NCI-H128 (cell line): ENCODE results near the gene TTC24.
"Not testable (repeated sequence)": the region's sequence is repeated elsewhere in the genome, so short reads cannot be mapped to it uniquely, and the experiment has no call there.

ENCODE experiments used
- DNase-seq: peaks from one replicate; lab custom pipeline; 2025; ENCODE audit not compliant: unreplicated experiment; lab: John Stamatoyannopoulos, UW

Gene TTC24

GRCh38 chr1:156579472-156579871 lies at the start of gene TTC24:
TTC24 (plus strand) TSS chr1:156579723; CDS start chr1:156581365, 1,642 bp downstream.
- no peak for DNase-seq

GRCh38 chr1:156530006-156530405 lies 49.5 kb upstream of the TTC24 start:
- DNase-seq, result no peak

GRCh38 chr1:156532374-156532773 lies 47.1 kb upstream of the TTC24 start:
- no peak for DNase-seq

GRCh38 chr1:156533568-156534220 lies 45.8 kb upstream of the TTC24 start:
- no peak for DNase-seq

GRCh38 chr1:156534424-156535060 lies 45.0 kb upstream of the TTC24 start:
- no peak for DNase-seq

- DNase-seq, result no peak
Observed at GRCh38 chr1:156537027-156537426, 42.5 kb upstream of the TTC24 start.

- no peak for DNase-seq
Observed at GRCh38 chr1:156538711-156539440, 40.6 kb upstream of the TTC24 start.

- DNase-seq, result no peak
Observed at GRCh38 chr1:156539818-156540355, 39.6 kb upstream of the TTC24 start.

- DNase-seq, result no peak
Observed at GRCh38 chr1:156540955-156541354, 38.6 kb upstream of the TTC24 start.

GRCh38 chr1:156543066-156543465 lies 36.5 kb upstream of the TTC24 start:
- DNase-seq, result no peak

- no peak for DNase-seq
Observed at GRCh38 chr1:156544592-156545102, 34.9 kb upstream of the TTC24 start.

- no peak for DNase-seq
Observed at GRCh38 chr1:156546267-156546666, 33.3 kb upstream of the TTC24 start.

- DNase-seq, result no peak
Observed at GRCh38 chr1:156547434-156547833, 32.1 kb upstream of the TTC24 start.

GRCh38 chr1:156547982-156548381 lies 31.5 kb upstream of the TTC24 start:
- no peak for DNase-seq

- DNase-seq, result no peak
Observed at GRCh38 chr1:156549390-156549789, 30.1 kb upstream of the TTC24 start.

- DNase-seq, result no peak
Observed at GRCh38 chr1:156549831-156550230, 29.7 kb upstream of the TTC24 start.

GRCh38 chr1:156550346-156550745 lies 29.2 kb upstream of the TTC24 start:
- no peak for DNase-seq

- DNase-seq, result no peak
Observed at GRCh38 chr1:156551066-156551643, 28.4 kb upstream of the TTC24 start.

- DNase-seq, result no peak
Observed at GRCh38 chr1:156551869-156552268, 27.7 kb upstream of the TTC24 start.

GRCh38 chr1:156552518-156552917 lies 27.0 kb upstream of the TTC24 start:
- no peak for DNase-seq

GRCh38 chr1:156552937-156553336 lies 26.6 kb upstream of the TTC24 start:
- DNase-seq, result not testable (repeated sequence)
